CD14-positive monocyte (primary cell): ENCODE measurements around the gene MARCHF7. TPM values are rescaled to one million over a fixed set of nuclear protein-coding genes. Genes with fewer than 3 reads are reported as not detected.

Experiments used
- DNase-seq, 3 donors: peaks; one replicate each; pipeline ENCODE4 v3.0.0-alpha.2; 2011 to 2022
- H2AFZ ChIP-seq: 2 replicates; pipeline ENCODE4 v1.6.0; 2012; ENCODE audit warnings: mild to moderate bottlenecking, low read depth, low read length, inconsistent platforms; ENCODE audit not compliant: insufficient read depth, poor library complexity, severe bottlenecking
- H3K27ac ChIP-seq, 2 donors: 1 replicate in 1 of 2; 2 replicates in 1 of 2; pipeline ENCODE4 v1.5.1; 2012 to 2013; ENCODE audit warnings: low read length in 2 of 2, control low read depth in 1 of 2, inconsistent platforms in 1 of 2, low read depth in 1 of 2, mild to moderate bottlenecking in 1 of 2
- H3K27me3 ChIP-seq, 2 donors: one replicate each; pipeline versions ENCODE4 v1.6.0 to v1.6.1; 2011 to 2013; ENCODE audit warnings: low read length in 2 of 2; ENCODE audit not compliant: control insufficient read depth in 2 of 2, insufficient read depth in 2 of 2
- H3K36me3 ChIP-seq, 2 donors: replicated peaks in 1 of 2; 1 replicate in 1 of 2; 2 replicates in 1 of 2; pipeline versions ENCODE4 v1.5.1 to v1.6.1; 2012 to 2013; ENCODE audit warnings: low read length in 2 of 2, control low read depth in 1 of 2, inconsistent platforms in 1 of 2, mild to moderate bottlenecking in 1 of 2; ENCODE audit not compliant: insufficient read depth in 2 of 2, control insufficient read depth in 1 of 2
- H3K4me1 ChIP-seq, 2 donors: 1 replicate in 1 of 2; 2 replicates in 1 of 2; pipeline versions ENCODE4 v1.5.1 to v1.6.1; 2012 to 2013; ENCODE audit warnings: low read length in 2 of 2, control low read depth in 1 of 2, inconsistent platforms in 1 of 2, mild to moderate bottlenecking in 1 of 2, moderate library complexity in 1 of 2; ENCODE audit not compliant: insufficient read depth in 2 of 2, control insufficient read depth in 1 of 2
- H3K4me2 ChIP-seq: replicated peaks from 2 replicates; pipeline ENCODE3; 2012; ENCODE audit warnings: low read length, moderate library complexity, mild to moderate bottlenecking; ENCODE audit not compliant: poor library complexity, severe bottlenecking; ENCODE audit errors: extremely low read depth
- H3K4me3 ChIP-seq, 3 experiments: fragments of 200-600 bp in 1 of 3; sonication (generic) in 1 of 3; replicated peaks in 1 of 3; 1 replicate in 2 of 3; 2 replicates in 1 of 3; pipeline ENCODE4 v1.5.1; 2011 to 2013; ENCODE audit warnings: low read length in 3 of 3, mild to moderate bottlenecking in 3 of 3, control low read depth in 2 of 3, low read depth in 2 of 3, inconsistent platforms in 1 of 3, moderate library complexity in 1 of 3
- H3K79me2 ChIP-seq: 2 replicates; pipeline ENCODE4 v1.6.0; 2012; ENCODE audit warnings: mild to moderate bottlenecking, control low read depth, inconsistent platforms, low read length, moderate library complexity; ENCODE audit not compliant: insufficient read depth
- H3K9ac ChIP-seq: 2 replicates; pipeline ENCODE4 v1.6.0; 2017; ENCODE audit warnings: low read length, mild to moderate bottlenecking; ENCODE audit not compliant: insufficient read depth, poor library complexity, severe bottlenecking
- H3K9me3 ChIP-seq, 2 donors: replicated peaks in 1 of 2; 1 replicate in 1 of 2; 2 replicates in 1 of 2; pipeline versions ENCODE4 v1.5.1 to v1.6.1; 2012 to 2013; ENCODE audit warnings: low read length in 2 of 2, control low read depth in 1 of 2; ENCODE audit not compliant: control insufficient read depth in 1 of 2, insufficient read depth in 1 of 2
- H4K20me1 ChIP-seq: 2 replicates; pipeline ENCODE4 v1.6.0; 2012; ENCODE audit warnings: mild to moderate bottlenecking, low read length, control low read depth, moderate library complexity; ENCODE audit not compliant: insufficient read depth
- H3K27ac Mint-ChIP-seq, 7 donors: one replicate each; pipeline ENCODE4 v1.8.0; 2020; ENCODE audit warnings: mild to moderate bottlenecking in 7 of 7, mixed read lengths in 7 of 7, moderate library complexity in 6 of 7, inconsistent platforms in 2 of 7
- H3K27me3 Mint-ChIP-seq, 3 donors: one replicate each; pipeline ENCODE4 v1.8.0; 2021 to 2022; ENCODE audit warnings: low read depth in 3 of 3, mild to moderate bottlenecking in 3 of 3, mixed read lengths in 3 of 3, moderate library complexity in 3 of 3, inconsistent platforms in 1 of 3
- H3K36me3 Mint-ChIP-seq, 2 donors: one replicate each; pipeline ENCODE4 v1.8.0; 2020; ENCODE audit warnings: mixed read lengths in 2 of 2, inconsistent platforms in 1 of 2, mild to moderate bottlenecking in 1 of 2
- H3K4me1 Mint-ChIP-seq: one replicate; pipeline ENCODE4 v1.8.0; 2020; ENCODE audit warnings: mild to moderate bottlenecking, mixed read lengths
- H3K4me3 Mint-ChIP-seq, 2 donors: one replicate each; pipeline ENCODE4 v1.8.0; 2020; ENCODE audit warnings: mild to moderate bottlenecking in 2 of 2, mixed read lengths in 2 of 2, moderate library complexity in 1 of 2
- H3K9me3 Mint-ChIP-seq, 7 donors: one replicate each; pipeline ENCODE4 v1.8.0; 2020 to 2022; ENCODE audit warnings: mixed read lengths in 7 of 7, mild to moderate bottlenecking in 6 of 7, moderate library complexity in 6 of 7, inconsistent platforms in 2 of 7
- CTCF ChIP-seq: fragments of 200-600 bp; IDR thresholded peaks from one replicate; pipeline ENCODE4 v1.8.0; 2022; ENCODE audit warnings: antibody characterized with exemption, mild to moderate bottlenecking
- WGBS: methylation state at CpG from one replicate; pipeline ENCODE4 v1.1.5; 2013; ENCODE audit warnings: missing lambda C conversion rate; ENCODE audit not compliant: insufficient coverage; 5-methylcytosine and 5-hydroxymethylcytosine counted together
- intact Hi-C, 2 donors: fragments of 100-400 bp; cut with micrococcal nuclease; formaldehyde crosslinking; loops; one replicate each; pipeline versions ENCODE4 v1.15.0 to v1.15.1; 2023
- polyA plus RNA-seq, 3 donors: library from polyadenylated mRNA; depleted of rRNA in 1 of 3; unstranded in 2 of 3; stranded (reverse) in 1 of 3; fragments of 300-500 nt in 2 of 3; fragments of >200 nt in 1 of 3; fragmentation: Illumina TruSeq in 2 of 3; gene quantifications; 1 replicate in 2 of 3; 2 replicates in 1 of 3; pipeline ENCODE4 v1.2.3, GENCODE V29; 2012 to 2021

MARCHF7 gene
- polyA plus RNA-seq, 3 donors = 46.7 to 124 (median 102) TPM

DNA sequence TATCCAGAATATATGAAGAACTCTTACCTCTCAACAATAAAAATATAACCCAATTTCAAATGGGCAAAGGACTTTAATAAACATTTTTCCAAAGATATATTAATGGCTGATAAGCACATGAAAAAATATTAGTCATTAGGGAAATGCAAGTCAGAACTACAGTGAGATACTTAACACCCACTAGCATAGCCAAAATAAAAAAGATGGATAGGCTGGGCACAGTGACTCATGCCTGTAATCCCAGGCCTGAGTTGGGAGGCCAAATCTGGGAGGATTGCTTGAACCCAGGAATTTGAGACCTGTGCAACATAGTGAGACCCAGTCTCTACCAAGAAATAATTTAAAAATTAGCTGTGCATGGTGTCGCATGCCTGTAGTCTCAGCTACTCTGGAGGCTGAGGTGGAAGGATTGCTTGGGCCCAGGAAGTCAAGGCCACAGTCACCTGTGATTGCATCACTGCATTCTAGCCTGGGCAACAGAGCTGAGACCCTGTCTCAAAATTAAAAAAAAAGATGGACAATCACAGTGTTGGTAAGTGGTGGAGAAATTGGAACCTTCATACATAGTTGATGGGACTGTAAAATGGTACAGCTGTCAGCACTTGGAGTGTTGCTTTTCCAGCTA lies 25.1 kb downstream of the MARCHF7 start:
- Histone ChIP-seq H3K4me2 (no peak overlapping the region), H3K27ac (peak overlapping the region in 1 of 2 donors; percentile 36), H4K20me1 (peaks cover 100% of the 10 kb centered on the region), H2AFZ (no peak overlapping the region), H3K4me1 (no peaks in the 10 kb centered on the region), H3K9me3 (no peaks in the 10 kb centered on the region), H3K9ac (no peak overlapping the region), H3K36me3 (peaks cover 29 to 97% of the 10 kb centered on the region in 2 donors), H3K4me3 (no peak overlapping the region), H3K27me3 (no peaks in the 10 kb centered on the region), H3K79me2 (peaks cover 100% of the 10 kb centered on the region)
- intact Hi-C loops = no loop called here
- peaks cover 0 to 3% (median 0%) of the 10 kb centered on the region in 7 donors for H3K9me3 Mint-ChIP-seq
- WGBS = 100% methylated on average over 1 of the region's 1 CpG
- no peak overlapping the region for H3K4me3 Mint-ChIP-seq
- H3K36me3 Mint-ChIP-seq = peaks cover 55 to 68% of the 10 kb centered on the region in 2 donors
- DNase-seq = no peak
- H3K27me3 Mint-ChIP-seq = no peaks in the 10 kb centered on the region
- H3K27ac Mint-ChIP-seq = peak overlapping the region in 4 of 7 donors; percentile 51 to 83 (median 69)
- H3K4me1 Mint-ChIP-seq = peaks cover 11% of the 10 kb centered on the region
- no peak for TF ChIP-seq CTCF

GRCh38 chr2:159737917-159738296 lies 25.6 kb downstream of the MARCHF7 start:
- no peak for DNase-seq
- no peak overlapping the region for H3K9ac ChIP-seq
- no peak overlapping the region for H3K4me3 ChIP-seq
- no peaks in the 10 kb centered on the region for H3K9me3 ChIP-seq
- H3K4me2 ChIP-seq = no peak overlapping the region
- peak overlapping the region in 6 of 7 donors; percentile 51 to 85 (median 73) for H3K27ac Mint-ChIP-seq
- no peaks in the 10 kb centered on the region for H3K27me3 Mint-ChIP-seq
- intact Hi-C loops = no loop called here
- H3K27ac ChIP-seq = peak overlapping the region in 1 of 2 donors; percentile 36
- no peaks in the 10 kb centered on the region for H3K4me1 ChIP-seq
- H3K9me3 Mint-ChIP-seq = peaks cover 0 to 3% (median 0%) of the 10 kb centered on the region in 7 donors
- H3K79me2 ChIP-seq = peaks cover 100% of the 10 kb centered on the region
- WGBS = 95% methylated on average over 11 of the region's 11 CpGs
- no peak for TF ChIP-seq CTCF
- peaks cover 57 to 69% of the 10 kb centered on the region in 2 donors for H3K36me3 Mint-ChIP-seq
- H3K4me3 Mint-ChIP-seq = no peak overlapping the region
- peaks cover 11% of the 10 kb centered on the region for H3K4me1 Mint-ChIP-seq
- H3K27me3 ChIP-seq = no peaks in the 10 kb centered on the region
- H2AFZ ChIP-seq = no peak overlapping the region
- peaks cover 100% of the 10 kb centered on the region for H4K20me1 ChIP-seq
- peaks cover 29 to 98% of the 10 kb centered on the region in 2 donors for H3K36me3 ChIP-seq
